ENCODE results near the gene ADCK2.

DNA sequence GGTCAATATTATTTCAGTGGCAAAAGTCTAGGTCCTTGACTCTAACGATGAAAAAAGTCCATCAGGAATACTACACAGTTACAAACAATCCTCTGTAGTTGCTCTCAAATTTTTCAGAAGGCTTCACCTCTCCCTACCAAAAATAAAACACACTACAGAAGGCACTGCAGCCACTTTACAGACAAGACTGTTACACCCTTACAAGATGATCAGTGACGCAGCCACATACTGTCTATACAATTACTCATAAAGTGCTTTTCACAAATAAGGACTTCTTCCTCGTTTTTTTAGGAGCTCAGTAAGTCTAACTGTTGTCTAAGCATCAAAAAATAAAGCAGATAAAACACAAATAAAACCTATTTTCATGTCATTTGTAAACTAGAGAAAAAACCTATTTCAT is 50.8 kb downstream of the ADCK2 start:
- TF ChIP-seq, protein P1, sequence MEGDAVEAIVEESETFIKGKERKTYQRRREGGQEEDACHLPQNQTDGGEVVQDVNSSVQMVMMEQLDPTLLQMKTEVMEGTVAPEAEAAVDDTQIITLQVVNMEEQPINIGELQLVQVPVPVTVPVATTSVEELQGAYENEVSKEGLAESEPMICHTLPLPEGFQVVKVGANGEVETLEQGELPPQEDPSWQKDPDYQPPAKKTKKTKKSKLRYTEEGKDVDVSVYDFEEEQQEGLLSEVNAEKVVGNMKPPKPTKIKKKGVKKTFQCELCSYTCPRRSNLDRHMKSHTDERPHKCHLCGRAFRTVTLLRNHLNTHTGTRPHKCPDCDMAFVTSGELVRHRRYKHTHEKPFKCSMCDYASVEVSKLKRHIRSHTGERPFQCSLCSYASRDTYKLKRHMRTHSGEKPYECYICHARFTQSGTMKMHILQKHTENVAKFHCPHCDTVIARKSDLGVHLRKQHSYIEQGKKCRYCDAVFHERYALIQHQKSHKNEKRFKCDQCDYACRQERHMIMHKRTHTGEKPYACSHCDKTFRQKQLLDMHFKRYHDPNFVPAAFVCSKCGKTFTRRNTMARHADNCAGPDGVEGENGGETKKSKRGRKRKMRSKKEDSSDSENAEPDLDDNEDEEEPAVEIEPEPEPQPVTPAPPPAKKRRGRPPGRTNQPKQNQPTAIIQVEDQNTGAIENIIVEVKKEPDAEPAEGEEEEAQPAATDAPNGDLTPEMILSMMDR (IDR thresholded peaks at IDR 0.05) = no peak
- no peak for TF ChIP-seq POLR2A (IDR thresholded peaks at IDR 0.05)
